ENCODE measurements around the gene CBX4.

CBX4 gene

GRCh38 chr17:79829004-79829403, 10.2 kb downstream of the CBX4 start:
- no peak for DNase-seq (ENCODE audit: low spot score)

- no peak for DNase-seq (ENCODE audit: low spot score)
Measured at GRCh38 chr17:79826841-79827578, 12.2 kb downstream of the CBX4 start.

GRCh38 chr17:79826204-79826680, 13.0 kb downstream of the CBX4 start:
- no peak for DNase-seq (ENCODE audit: low spot score)

GRCh38 chr17:79825580-79825921, 13.7 kb downstream of the CBX4 start:
- no peak for DNase-seq (ENCODE audit: low spot score)

- no peak for DNase-seq (ENCODE audit: low spot score)
Measured at GRCh38 chr17:79824893-79825579, 14.2 kb downstream of the CBX4 start.

- DNase-seq (ENCODE audit: low spot score): no peak
Measured at GRCh38 chr17:79824234-79824633, 15.0 kb downstream of the CBX4 start.

GRCh38 chr17:79822583-79823124, 16.6 kb downstream of the CBX4 start:
- DNase-seq (ENCODE audit: low spot score): no peak

GRCh38 chr17:79821331-79822095, 17.7 kb downstream of the CBX4 start:
- DNase-seq (ENCODE audit: low spot score): no peak

- no peak for DNase-seq (ENCODE audit: low spot score)
Measured at GRCh38 chr17:79820959-79821330, 18.3 kb downstream of the CBX4 start.

GRCh38 chr17:79819534-79820276, 19.5 kb downstream of the CBX4 start:
- no peak for DNase-seq (ENCODE audit: low spot score)

- no peak for DNase-seq (ENCODE audit: low spot score)
Measured at GRCh38 chr17:79819085-79819484, 20.2 kb downstream of the CBX4 start.

GRCh38 chr17:79818026-79818758, 21.0 kb downstream of the CBX4 start:
- no peak for DNase-seq (ENCODE audit: low spot score)

GRCh38 chr17:79815836-79816461, 23.3 kb downstream of the CBX4 start:
- no peak for DNase-seq (ENCODE audit: low spot score)

- DNase-seq (ENCODE audit: low spot score): no peak
Measured at GRCh38 chr17:79814974-79815835, 24.0 kb downstream of the CBX4 start.

- no peak for DNase-seq (ENCODE audit: low spot score)
Measured at GRCh38 chr17:79814127-79814973, 24.9 kb downstream of the CBX4 start.

GRCh38 chr17:79813297-79814126, 25.7 kb downstream of the CBX4 start:
- no peak for DNase-seq (ENCODE audit: low spot score)

GRCh38 chr17:79812353-79813258, 26.6 kb downstream of the CBX4 start:
- DNase-seq (ENCODE audit: low spot score): no peak

Data from CD4-positive, alpha-beta T cell treated with Interleukin-2 at 100 ng/mL for 4 hours (primary cell).